ENCODE measurements around the gene DCP1B. TPM values are rescaled to one million over a fixed set of nuclear protein-coding genes. Genes with fewer than 3 reads are reported as not detected.

DCP1B gene
- polyA plus RNA-seq, 1 donor from 2014 or later, result 12.5 TPM

DNA sequence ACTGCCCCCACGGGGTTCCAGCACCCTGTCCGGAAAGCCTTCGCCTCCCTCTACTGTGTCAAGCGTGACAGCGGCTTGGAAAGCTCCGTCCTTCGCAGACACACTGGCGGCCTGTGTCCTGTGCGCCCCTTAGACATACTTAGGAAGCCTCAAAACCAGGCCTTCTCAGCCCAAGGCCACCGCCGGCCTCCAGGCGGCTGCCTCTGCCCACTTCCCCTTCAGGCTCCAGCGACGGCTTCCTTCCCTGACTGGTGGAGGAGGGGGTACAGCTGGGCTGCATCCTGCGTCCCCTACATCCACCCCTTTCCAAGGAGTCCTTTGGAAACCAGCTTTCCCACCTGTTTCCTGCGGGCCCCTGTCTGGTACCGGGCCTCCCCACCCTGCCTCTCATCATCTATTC, 83.3 kb downstream of the DCP1B start:
- Histone ChIP-seq H3K79me2 (replicated peaks; ENCODE audit: insufficient read depth, low read length) (no peaks in the 10 kb centered on the region), H2AFZ (ENCODE audit: low read depth, low read length) (no peak overlapping the region), H3K36me3 (ENCODE audit: insufficient read depth, low read length) (no peaks in the 10 kb centered on the region), H3K9me3 (ENCODE audit: low read length) (no peaks in the 10 kb centered on the region), H3K4me3 (ENCODE audit: low read length) (no peak overlapping the region), H3F3A (ENCODE audit: insufficient read depth, low read length, poor library complexity, severe bottlenecking) (no peaks in the 10 kb centered on the region), H4K20me1 (ENCODE audit: insufficient read depth) (no peaks in the 10 kb centered on the region), H3K27ac (ENCODE audit: low read length) (no peak overlapping the region), H3K9me2 (ENCODE audit: insufficient read depth, low read length) (no peaks in the 10 kb centered on the region), H3K9ac (ENCODE audit: low read length) (no peak overlapping the region), H3K4me2 (ENCODE audit: low read length) (no peak overlapping the region), H3K27me3 (ENCODE audit: insufficient read depth, low read depth, low read length) (no peaks in the 10 kb centered on the region)
- TF ChIP-seq, protein P1, sequence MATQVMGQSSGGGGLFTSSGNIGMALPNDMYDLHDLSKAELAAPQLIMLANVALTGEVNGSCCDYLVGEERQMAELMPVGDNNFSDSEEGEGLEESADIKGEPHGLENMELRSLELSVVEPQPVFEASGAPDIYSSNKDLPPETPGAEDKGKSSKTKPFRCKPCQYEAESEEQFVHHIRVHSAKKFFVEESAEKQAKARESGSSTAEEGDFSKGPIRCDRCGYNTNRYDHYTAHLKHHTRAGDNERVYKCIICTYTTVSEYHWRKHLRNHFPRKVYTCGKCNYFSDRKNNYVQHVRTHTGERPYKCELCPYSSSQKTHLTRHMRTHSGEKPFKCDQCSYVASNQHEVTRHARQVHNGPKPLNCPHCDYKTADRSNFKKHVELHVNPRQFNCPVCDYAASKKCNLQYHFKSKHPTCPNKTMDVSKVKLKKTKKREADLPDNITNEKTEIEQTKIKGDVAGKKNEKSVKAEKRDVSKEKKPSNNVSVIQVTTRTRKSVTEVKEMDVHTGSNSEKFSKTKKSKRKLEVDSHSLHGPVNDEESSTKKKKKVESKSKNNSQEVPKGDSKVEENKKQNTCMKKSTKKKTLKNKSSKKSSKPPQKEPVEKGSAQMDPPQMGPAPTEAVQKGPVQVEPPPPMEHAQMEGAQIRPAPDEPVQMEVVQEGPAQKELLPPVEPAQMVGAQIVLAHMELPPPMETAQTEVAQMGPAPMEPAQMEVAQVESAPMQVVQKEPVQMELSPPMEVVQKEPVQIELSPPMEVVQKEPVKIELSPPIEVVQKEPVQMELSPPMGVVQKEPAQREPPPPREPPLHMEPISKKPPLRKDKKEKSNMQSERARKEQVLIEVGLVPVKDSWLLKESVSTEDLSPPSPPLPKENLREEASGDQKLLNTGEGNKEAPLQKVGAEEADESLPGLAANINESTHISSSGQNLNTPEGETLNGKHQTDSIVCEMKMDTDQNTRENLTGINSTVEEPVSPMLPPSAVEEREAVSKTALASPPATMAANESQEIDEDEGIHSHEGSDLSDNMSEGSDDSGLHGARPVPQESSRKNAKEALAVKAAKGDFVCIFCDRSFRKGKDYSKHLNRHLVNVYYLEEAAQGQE (IDR thresholded peaks at IDR 0.05; ENCODE audit: borderline replicate concordance), result no peak
- TF ChIP-seq EP300 (conservative IDR thresholded peaks at IDR 0.05; ENCODE audit: poor library complexity, severe bottlenecking), result no peak
- no peak for TF ChIP-seq TAF1 (IDR thresholded peaks at IDR 0.05; ENCODE audit: low read depth)
- no peak for TF ChIP-seq SMC3 (conservative IDR thresholded peaks at IDR 0.05; ENCODE audit: poor library complexity)
- no peak for TF ChIP-seq EZH2 (IDR thresholded peaks at IDR 0.05; ENCODE audit: borderline replicate concordance, insufficient read depth, low read length, poor library complexity, severe bottlenecking)
- no peak for TF ChIP-seq MXI1 (conservative IDR thresholded peaks at IDR 0.05; ENCODE audit: poor library complexity, severe bottlenecking)

DNA sequence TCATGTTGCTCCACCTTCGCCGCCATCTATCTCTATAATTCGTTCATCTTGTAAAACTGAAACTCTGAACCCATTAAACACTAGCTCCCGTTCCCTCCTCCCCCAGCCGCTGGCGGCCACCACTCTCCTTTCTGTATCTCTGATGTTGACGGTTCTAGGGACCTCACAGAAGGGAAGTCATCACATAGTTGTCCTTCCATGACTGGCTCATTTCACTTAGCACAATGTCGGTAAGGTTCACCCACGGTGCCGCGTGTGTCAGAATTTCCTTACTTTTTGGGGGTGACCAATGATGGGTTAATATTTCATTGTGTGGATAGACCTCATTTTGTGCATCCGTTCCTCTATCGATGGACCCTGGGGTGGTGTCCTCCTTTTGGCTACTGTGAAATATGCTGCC, 83.8 kb downstream of the DCP1B start:
- Histone ChIP-seq H4K20me1 (ENCODE audit: insufficient read depth) (no peaks in the 10 kb centered on the region), H3K4me2 (ENCODE audit: low read length) (no peak overlapping the region), H2AFZ (ENCODE audit: low read depth, low read length) (no peak overlapping the region), H3K79me2 (replicated peaks; ENCODE audit: insufficient read depth, low read length) (no peaks in the 10 kb centered on the region), H3K4me3 (ENCODE audit: low read length) (no peak overlapping the region), H3K27me3 (ENCODE audit: insufficient read depth, low read depth, low read length) (no peaks in the 10 kb centered on the region), H3K36me3 (ENCODE audit: insufficient read depth, low read length) (no peaks in the 10 kb centered on the region), H3K9me3 (ENCODE audit: low read length) (no peaks in the 10 kb centered on the region), H3K9me2 (ENCODE audit: insufficient read depth, low read length) (no peaks in the 10 kb centered on the region), H3K27ac (ENCODE audit: low read length) (no peak overlapping the region), H3K9ac (ENCODE audit: low read length) (no peak overlapping the region), H3F3A (ENCODE audit: insufficient read depth, low read length, poor library complexity, severe bottlenecking) (no peaks in the 10 kb centered on the region)
- TF ChIP-seq MXI1 (conservative IDR thresholded peaks at IDR 0.05; ENCODE audit: poor library complexity, severe bottlenecking), result no peak
- TF ChIP-seq EZH2 (IDR thresholded peaks at IDR 0.05; ENCODE audit: borderline replicate concordance, insufficient read depth, low read length, poor library complexity, severe bottlenecking), result no peak
- TF ChIP-seq POLR2AphosphoS5 (IDR thresholded peaks at IDR 0.05), result no peak
- TF ChIP-seq, protein P1 (IDR thresholded peaks at IDR 0.05; ENCODE audit: borderline replicate concordance), result no peak
- TF ChIP-seq RAD21 (conservative IDR thresholded peaks at IDR 0.05), result no peak
- no peak for TF ChIP-seq EP300 (conservative IDR thresholded peaks at IDR 0.05; ENCODE audit: poor library complexity, severe bottlenecking)
- TF ChIP-seq, protein P2, sequence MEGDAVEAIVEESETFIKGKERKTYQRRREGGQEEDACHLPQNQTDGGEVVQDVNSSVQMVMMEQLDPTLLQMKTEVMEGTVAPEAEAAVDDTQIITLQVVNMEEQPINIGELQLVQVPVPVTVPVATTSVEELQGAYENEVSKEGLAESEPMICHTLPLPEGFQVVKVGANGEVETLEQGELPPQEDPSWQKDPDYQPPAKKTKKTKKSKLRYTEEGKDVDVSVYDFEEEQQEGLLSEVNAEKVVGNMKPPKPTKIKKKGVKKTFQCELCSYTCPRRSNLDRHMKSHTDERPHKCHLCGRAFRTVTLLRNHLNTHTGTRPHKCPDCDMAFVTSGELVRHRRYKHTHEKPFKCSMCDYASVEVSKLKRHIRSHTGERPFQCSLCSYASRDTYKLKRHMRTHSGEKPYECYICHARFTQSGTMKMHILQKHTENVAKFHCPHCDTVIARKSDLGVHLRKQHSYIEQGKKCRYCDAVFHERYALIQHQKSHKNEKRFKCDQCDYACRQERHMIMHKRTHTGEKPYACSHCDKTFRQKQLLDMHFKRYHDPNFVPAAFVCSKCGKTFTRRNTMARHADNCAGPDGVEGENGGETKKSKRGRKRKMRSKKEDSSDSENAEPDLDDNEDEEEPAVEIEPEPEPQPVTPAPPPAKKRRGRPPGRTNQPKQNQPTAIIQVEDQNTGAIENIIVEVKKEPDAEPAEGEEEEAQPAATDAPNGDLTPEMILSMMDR (IDR thresholded peaks at IDR 0.05; ENCODE audit: poor library complexity, severe bottlenecking), result no peak
- no peak for TF ChIP-seq SMC3 (conservative IDR thresholded peaks at IDR 0.05; ENCODE audit: poor library complexity)
- TF ChIP-seq TAF1 (IDR thresholded peaks at IDR 0.05; ENCODE audit: low read depth), result no peak

All from neural cell (in vitro differentiated cells).